Progenitor cell of endocrine pancreas (in vitro differentiated cells): ENCODE data around the gene KIF18A. TPM values are rescaled to one million over a fixed set of nuclear protein-coding genes. Genes with fewer than 3 reads are reported as not detected.

Source experiments
- DNase-seq: peaks from one replicate; pipeline ENCODE4 v3.0.0; 2021; ENCODE audit warnings: low spot score; ENCODE audit not compliant: unreplicated experiment
- H3K27ac Mint-ChIP-seq: 2 replicates; pipeline ENCODE4 v1.8.0; 2021; ENCODE audit warnings: mild to moderate bottlenecking, moderate library complexity, mixed read lengths
- H3K27me3 Mint-ChIP-seq: 2 replicates; pipeline ENCODE4 v1.8.0; 2021; ENCODE audit warnings: mixed read lengths
- H3K36me3 Mint-ChIP-seq: 2 replicates; pipeline ENCODE4 v1.8.0; 2022; ENCODE audit warnings: mixed read lengths; ENCODE audit not compliant: insufficient read depth
- H3K4me1 Mint-ChIP-seq: 2 replicates; pipeline ENCODE4 v1.8.0; 2021; ENCODE audit warnings: low read depth, mixed read lengths
- H3K4me3 Mint-ChIP-seq: 2 replicates; pipeline ENCODE4 v1.8.0; 2021; ENCODE audit warnings: low read depth, mild to moderate bottlenecking, moderate library complexity, mixed read lengths
- H3K9me3 Mint-ChIP-seq: 2 replicates; pipeline ENCODE4 v1.8.0; 2021; ENCODE audit warnings: low read depth, mixed read lengths
- total RNA-seq: library from RNA; stranded (reverse); gene quantifications from 2 replicates; pipeline ENCODE4 v1.2.1, GENCODE V29; 2021
- TF ChIP-seq, protein P1 (sequence below): fragments of 200-600 bp; sonication (generic); IDR thresholded peaks from one replicate; pipeline ENCODE4 v1.5.0; 2021; ENCODE audit warnings: antibody characterized with exemption, mild to moderate bottlenecking; ENCODE audit not compliant: unreplicated experiment

KIF18A gene
- total RNA-seq, 1 donor from 2014 or later, result 19.1 TPM

DNA sequence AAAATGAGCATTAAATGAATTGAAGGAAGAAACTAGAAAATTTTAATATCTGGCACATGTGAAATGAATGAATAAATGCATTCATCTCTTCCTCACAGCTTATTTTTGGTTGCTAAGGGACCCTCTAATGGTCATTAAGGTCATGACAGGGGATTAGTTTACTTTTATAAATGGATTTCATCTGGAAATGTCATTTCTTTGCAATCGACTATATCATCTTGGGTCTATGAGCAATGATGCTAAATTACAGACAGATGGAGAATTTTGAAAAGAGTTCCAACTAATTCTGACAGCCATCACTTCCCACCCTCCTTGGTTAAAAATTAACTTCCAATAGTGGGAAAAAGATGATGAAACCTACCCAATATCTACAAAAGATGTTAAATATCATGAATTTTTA, 98.0 kb downstream of the KIF18A start:
- Mint-ChIP-seq H3K27me3 (no peaks in the 10 kb centered on the region), H3K27ac (no peak overlapping the region), H3K4me3 (no peak overlapping the region), H3K9me3 (no peaks in the 10 kb centered on the region), H3K4me1 (no peaks in the 10 kb centered on the region), H3K36me3 (no peaks in the 10 kb centered on the region)
- DNase-seq, result no peak
- TF ChIP-seq, protein P1, sequence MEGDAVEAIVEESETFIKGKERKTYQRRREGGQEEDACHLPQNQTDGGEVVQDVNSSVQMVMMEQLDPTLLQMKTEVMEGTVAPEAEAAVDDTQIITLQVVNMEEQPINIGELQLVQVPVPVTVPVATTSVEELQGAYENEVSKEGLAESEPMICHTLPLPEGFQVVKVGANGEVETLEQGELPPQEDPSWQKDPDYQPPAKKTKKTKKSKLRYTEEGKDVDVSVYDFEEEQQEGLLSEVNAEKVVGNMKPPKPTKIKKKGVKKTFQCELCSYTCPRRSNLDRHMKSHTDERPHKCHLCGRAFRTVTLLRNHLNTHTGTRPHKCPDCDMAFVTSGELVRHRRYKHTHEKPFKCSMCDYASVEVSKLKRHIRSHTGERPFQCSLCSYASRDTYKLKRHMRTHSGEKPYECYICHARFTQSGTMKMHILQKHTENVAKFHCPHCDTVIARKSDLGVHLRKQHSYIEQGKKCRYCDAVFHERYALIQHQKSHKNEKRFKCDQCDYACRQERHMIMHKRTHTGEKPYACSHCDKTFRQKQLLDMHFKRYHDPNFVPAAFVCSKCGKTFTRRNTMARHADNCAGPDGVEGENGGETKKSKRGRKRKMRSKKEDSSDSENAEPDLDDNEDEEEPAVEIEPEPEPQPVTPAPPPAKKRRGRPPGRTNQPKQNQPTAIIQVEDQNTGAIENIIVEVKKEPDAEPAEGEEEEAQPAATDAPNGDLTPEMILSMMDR, result no peak

DNA sequence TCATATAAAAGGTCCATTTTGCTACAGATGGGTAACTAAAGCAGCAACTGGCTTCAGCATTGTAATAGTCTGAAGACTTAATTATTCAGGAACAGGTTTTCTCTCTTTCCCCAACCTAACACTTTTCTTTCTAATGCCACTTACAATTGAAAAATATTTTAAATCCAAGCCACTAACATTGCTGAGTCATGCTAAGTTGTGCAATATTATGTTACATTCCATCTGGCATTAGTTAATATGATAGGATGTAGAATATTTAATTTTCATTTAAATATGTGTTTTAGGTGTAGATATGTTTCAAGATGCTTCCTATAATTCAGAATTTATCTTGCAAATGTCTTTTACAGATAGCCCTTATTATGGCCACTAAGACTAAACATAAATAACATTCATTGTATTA, 98.6 kb downstream of the KIF18A start:
- no peaks in the 10 kb centered on the region for H3K27me3 Mint-ChIP-seq

DNA sequence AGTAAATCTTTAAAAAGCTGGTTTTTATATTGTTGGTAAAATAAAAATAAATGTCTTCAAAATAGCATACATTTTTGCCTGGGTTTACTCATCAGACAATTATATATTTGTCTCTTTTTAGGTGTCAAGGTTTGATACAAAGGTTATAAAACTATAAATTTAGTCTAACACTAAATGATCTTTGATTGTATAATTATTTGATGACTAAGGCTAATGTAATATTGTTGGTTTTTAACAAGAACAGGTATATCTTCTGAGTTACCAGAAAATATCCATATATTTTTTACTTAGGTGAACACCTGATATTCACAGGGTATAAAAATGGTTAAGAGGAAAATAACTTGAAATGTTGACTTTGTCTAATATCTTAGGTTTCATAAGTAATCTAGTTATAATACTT, 104.3 kb downstream of the KIF18A start:
- no peak for DNase-seq
- Mint-ChIP-seq H3K36me3 (peaks cover 24% of the 10 kb centered on the region), H3K27ac (no peak overlapping the region), H3K4me1 (no peaks in the 10 kb centered on the region), H3K4me3 (no peak overlapping the region), H3K27me3 (no peaks in the 10 kb centered on the region), H3K9me3 (peaks cover 30% of the 10 kb centered on the region)
- TF ChIP-seq, protein P1, result no peak

More for the DNA sequence above, 98.6 kb downstream of the KIF18A start:
- no peak for DNase-seq
- Mint-ChIP-seq H3K4me3 (no peak overlapping the region), H3K4me1 (no peaks in the 10 kb centered on the region), H3K36me3 (no peaks in the 10 kb centered on the region), H3K27ac (no peak overlapping the region), H3K9me3 (peaks cover 2% of the 10 kb centered on the region)
- TF ChIP-seq, protein P1, result no peak

DNA sequence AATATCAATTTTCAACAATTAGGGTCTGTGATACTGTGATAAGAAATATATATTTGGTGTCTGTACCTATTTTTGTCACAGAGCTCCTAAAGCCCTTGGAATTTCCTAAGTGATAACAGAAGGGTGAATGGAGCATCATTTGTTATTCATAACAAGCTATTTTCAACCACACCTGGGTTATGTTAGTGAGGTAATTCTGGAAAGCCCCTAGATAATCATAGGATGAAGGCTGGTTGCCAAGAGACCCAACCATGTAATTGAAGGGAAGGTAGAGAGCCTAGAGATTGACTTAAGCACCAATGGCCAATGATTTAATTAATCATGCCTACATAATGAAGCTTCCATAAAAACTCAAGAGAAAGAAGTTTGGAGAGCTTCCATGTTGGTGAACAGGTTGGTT, 109.4 kb downstream of the KIF18A start:
- Mint-ChIP-seq H3K4me1 (no peaks in the 10 kb centered on the region), H3K4me3 (no peak overlapping the region)

DNA sequence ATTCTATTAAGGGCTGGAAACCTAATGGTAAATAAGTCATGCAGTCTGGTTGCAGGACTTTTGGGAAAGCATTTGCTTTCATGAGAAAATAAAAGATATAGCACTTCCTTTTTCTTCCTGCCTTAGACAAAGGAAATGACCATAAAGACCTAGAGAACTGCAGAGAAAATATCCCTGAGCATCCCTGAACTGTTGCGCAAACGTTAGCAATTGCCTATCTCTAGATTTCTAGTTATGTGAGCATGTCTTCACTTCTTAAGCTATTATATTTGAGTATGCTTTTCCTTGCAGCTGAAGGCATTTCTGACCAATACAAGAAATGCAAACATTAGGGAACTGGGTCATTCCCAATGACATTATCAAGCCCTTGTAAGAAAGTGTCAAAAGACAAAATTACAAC, 110.6 kb downstream of the KIF18A start:
- no peak overlapping the region for H3K27ac Mint-ChIP-seq

More for the DNA sequence above, 109.4 kb downstream of the KIF18A start:
- Mint-ChIP-seq H3K27ac (no peak overlapping the region), H3K36me3 (peaks cover 25% of the 10 kb centered on the region), H3K27me3 (no peaks in the 10 kb centered on the region), H3K9me3 (peaks cover 28% of the 10 kb centered on the region)
- TF ChIP-seq, protein P1, result no peak
- DNase-seq, result no peak

More for the DNA sequence above, 110.6 kb downstream of the KIF18A start:
- TF ChIP-seq, protein P1, result no peak
- no peak for DNase-seq
- H3K9me3 Mint-ChIP-seq, result peaks cover 19% of the 10 kb centered on the region
- H3K4me1 Mint-ChIP-seq, result no peaks in the 10 kb centered on the region
- peaks cover 18% of the 10 kb centered on the region for H3K36me3 Mint-ChIP-seq
- no peak overlapping the region for H3K4me3 Mint-ChIP-seq
- no peaks in the 10 kb centered on the region for H3K27me3 Mint-ChIP-seq
